Measurements from ENCODE around the gene CIP2A. TPM values are rescaled to one million over a fixed set of nuclear protein-coding genes. Genes with fewer than 3 reads are reported as not detected.

The CIP2A gene
- total and polyA plus RNA-seq, 2 of the 4 experiments (the other 2 are of a cell fraction): 8.5 to 27.8 TPM

- Histone ChIP-seq H3K27ac (ENCODE audit: insufficient read depth, low read length) (peak overlapping the region; percentile 92; the same call in 1 of the 2 replicates), H3K9me1 (ENCODE audit: insufficient read depth, low read length) (no peaks in the 10 kb centered on the region), H3K36me3 (ENCODE audit: control insufficient read depth, insufficient read depth, low read length) (0 out of 2 replicates have a peak, but pooled peaks cover 1% of the 10 kb centered on the region), H3K4me3 (ENCODE audit: insufficient read depth, low read depth, low read length) (peak overlapping the region; percentile 70), H4K5ac (ENCODE audit: low read depth, low read length) (no peak overlapping the region), H2BK20ac (ENCODE audit: low read depth, low read length) (no peak overlapping the region), H2AK5ac (ENCODE audit: low read depth, low read length) (no peak overlapping the region), H4K91ac (ENCODE audit: insufficient read depth, low read depth, low read length) (no peak overlapping the region), H3K4ac (ENCODE audit: low read depth, low read length) (no peak overlapping the region), H3K4me2 (ENCODE audit: low read depth, low read length) (peak overlapping the region; percentile 81), H3K27me3 (ENCODE audit: control insufficient read depth, insufficient read depth, low read length) (no peaks in the 10 kb centered on the region), H3K18ac (ENCODE audit: low read depth, low read length) (no peak overlapping the region), H4K8ac (ENCODE audit: low read depth in 2 of 2, low read length in 2 of 2) (peak overlapping the region in 1 of 2 experiments; percentile 89; a peak in 2 of 4 replicates), H2AFZ (replicated peaks; ENCODE audit: low read length, poor library complexity) (no peak overlapping the region), H2BK15ac (ENCODE audit: low read depth, low read length) (no peak overlapping the region), H4K20me1 (ENCODE audit: insufficient read depth, low read length) (no peaks in the 10 kb centered on the region), H2AK9ac (replicated peaks; ENCODE audit: low read depth, low read length, poor library complexity) (no peak overlapping the region), H3K56ac (ENCODE audit: extremely low read depth, insufficient read depth, low read length) (peak overlapping the region; percentile 48; the same call in 1 of the 2 replicates), H2BK120ac (ENCODE audit: low read depth, low read length) (no peak overlapping the region), H3K9me3 (ENCODE audit: control insufficient read depth, insufficient read depth, low read length) (no peaks in the 10 kb centered on the region), H3K9ac (ENCODE audit: low read depth, low read length) (peak overlapping the region; percentile 97), H3K79me1 (ENCODE audit: low read depth in 1 of 2, low read length in 2 of 2) (peaks cover 5 to 34% of the 10 kb centered on the region in 2 experiments; a peak in 3 of 4 replicates), H2BK5ac (ENCODE audit: low read depth, low read length, poor library complexity, severe bottlenecking) (no peak overlapping the region), H3K14ac (replicated peaks; ENCODE audit: low read depth, low read length) (no peak overlapping the region), H3K23ac (ENCODE audit: low read depth, low read length) (no peak overlapping the region), H3K4me1 (ENCODE audit: control insufficient read depth, insufficient read depth, low read length) (no peaks in the 10 kb centered on the region)
- POLR2A ChIA-PET (ENCODE audit: unreplicated experiment): no interaction called here
- dilution Hi-C loops (cut with HindIII; ENCODE audit: low sequenced_read_pairs, unreplicated experiment) (no loop called here), in situ Hi-C loops (cut with MboI; ENCODE audit: low sequenced_read_pairs) (no loop called here), intact Hi-C loops (cut with micrococcal nuclease) (no loop called here)
- BruUV-seq (replicated peaks): no TSS peak
- CTCF ChIA-PET: interaction anchor here (0.9 kb wide), 1 partner anchor 14 kb away, joined by 3 read pairs; no protein-coding TSS in a partner anchor
- DNase-seq: no peak
- no peak for ATAC-seq (ENCODE audit: low read depth)
- TF ChIP-seq ELK1 (IDR thresholded peaks at IDR 0.05; ENCODE audit: borderline replicate concordance, low read depth, low read length) (no peak), CHD1 (IDR thresholded peaks at IDR 0.05; ENCODE audit: low read depth, low read length) (no peak), FOS (IDR thresholded peaks at IDR 0.05; ENCODE audit: low read depth, low read length) (no peak), POLR2A (IDR thresholded peaks at IDR 0.05; ENCODE audit: low read depth, low read length) (no peak), RAD21 (IDR thresholded peaks at IDR 0.05; ENCODE audit: low read length) (no peak), MAFK (IDR thresholded peaks at IDR 0.05; ENCODE audit: low read depth, low read length) (no peak)
- no CpG with 5 or more reads among the region's 8 CpGs for WGBS, 2 experiments (ENCODE audit: extremely low coverage in 2 of 2, insufficient read length in 1 of 2)
Observed at GRCh38 chr3:108588601-108589000, 637 bp downstream of the CIP2A start.
